Gastroesophageal sphincter (tissue), 3 donors: ENCODE data around the gene SMARCA4.

ENCODE experiments used
- CTCF ChIP-seq, 4 experiments: fragments of 200-600 bp in 2 of 4; fragments of 450-650 bp in 2 of 4; sonication (generic) in 1 of 4; IDR thresholded peaks; one replicate each; pipeline ENCODE4 v1.5.1; 2017 to 2019; ENCODE audit warnings: antibody characterized with exemption in 4 of 4, mild to moderate bottlenecking in 2 of 4, moderate library complexity in 2 of 4
- EP300 ChIP-seq: sonication (generic); formaldehyde crosslinking; IDR thresholded peaks from one replicate; pipeline ENCODE4 v1.6.1; 2017; ENCODE audit warnings: antibody characterized with exemption, mild to moderate bottlenecking
- POLR2AphosphoS5 ChIP-seq: sonication (generic); formaldehyde crosslinking; IDR thresholded peaks from one replicate; pipeline ENCODE4 v1.6.1; 2017; ENCODE audit warnings: antibody characterized with exemption

- TF ChIP-seq CTCF (IDR thresholded peaks at IDR 0.05) (no peak), EP300 (no peak), POLR2AphosphoS5 (no peak)
Observed at GRCh38 chr19:10987571-10988297, 26.9 kb downstream of the SMARCA4 start.
